Esophagus squamous epithelium (tissue), 4 donors: Measurements from ENCODE around the gene ATP8B4.

ENCODE experiments used
- CTCF ChIP-seq, 6 experiments: fragments of 450-650 bp in 4 of 6; fragments of 200-600 bp in 2 of 6; sonication (generic) in 2 of 6; IDR thresholded peaks; one replicate each; pipeline ENCODE4 v1.5.1; 2016 to 2019; ENCODE audit warnings: antibody characterized with exemption in 6 of 6, mild to moderate bottlenecking in 4 of 6, moderate library complexity in 4 of 6
- POLR2A ChIP-seq, 4 donors: fragments of 450-650 bp; IDR thresholded peaks; one replicate each; pipeline ENCODE4 v1.6.1; 2017; ENCODE audit warnings: antibody characterized with exemption in 4 of 4, mild to moderate bottlenecking in 4 of 4, moderate library complexity in 3 of 4

GRCh38 chr15:49900006-49900902 lies 218.8 kb downstream of the ATP8B4 start:
- TF ChIP-seq CTCF (IDR thresholded peaks at IDR 0.05): no peak
- TF ChIP-seq POLR2A (IDR thresholded peaks at IDR 0.05): no peak
